Neural cell (in vitro differentiated cells): ENCODE measurements around the gene RIPPLY3. TPM values are rescaled to one million over a fixed set of nuclear protein-coding genes. Genes with fewer than 3 reads are reported as not detected.

Experiments
- polyA plus RNA-seq: library from polyadenylated mRNA; depleted of rRNA; stranded (reverse); fragments of >200 nt; gene quantifications from 2 replicates; pipeline ENCODE4 v1.2.3, GENCODE V29; 2014
- small RNA-seq, 3 experiments: library from RNA; depleted of rRNA; stranded (forward); fragments of <200 nt; gene quantifications; one replicate each; pipeline ENCODE3, GENCODE V24; 2012

RIPPLY3 gene
- polyA plus RNA-seq, 1 donor from 2014 or later: 0.24 TPM

Small RNA genes lying within 50 kb of the gene (small RNA-seq; reads per million reads assigned to genes)
- gene RF00019 (0 to 1.2 (median 0) reads per million in 3 experiments), gene RNU6-696P (0 to 0.08 (median 0) reads per million in 3 experiments)

Other genes with a start within 250 kb of the RIPPLY3 start
- gene HLCS, start 40.0 kb upstream of the RIPPLY3 start, polyA plus RNA-seq: 11.5 and 12.1 TPM in 2 replicates
- gene PIGP, start 66.4 kb downstream of the RIPPLY3 start, polyA plus RNA-seq: 32.1 and 38.5 TPM in 2 replicates
- 332 and 351 TPM in 2 replicates for gene TTC3, start 66.6 kb downstream of the RIPPLY3 start, polyA plus RNA-seq